Adrenal gland (tissue), 12 donors: ENCODE data around the gene RINL. TPM values are rescaled to one million over a fixed set of nuclear protein-coding genes. Genes with fewer than 3 reads are reported as not detected.
A peak's percentile ranks its signal among the peaks of the same experiment; 100 is the strongest.
"Not testable (repeated sequence)": the region's sequence is repeated elsewhere in the genome, so short reads cannot be mapped to it uniquely, and the experiment has no call there.

Experiments used
- DNase-seq, 7 donors: peaks; one replicate each; pipeline ENCODE4 v3.0.0-alpha.2; 2019 to 2020
- H3K27ac ChIP-seq, 5 donors: fragments of 200-600 bp; sonication (generic) in 4 of 5; 1 replicate in 3 of 5; 2 replicates in 2 of 5; pipeline versions ENCODE4 v1.5.1 to v1.8.0; 2016 to 2020; ENCODE audit warnings: mild to moderate bottlenecking in 1 of 5
- H3K27me3 ChIP-seq: fragments of 200-600 bp; 2 replicates; pipeline ENCODE4 v1.8.0; 2021
- H3K36me3 ChIP-seq, 2 donors: fragments of 200-600 bp; replicated peaks in 1 of 2; 1 replicate in 1 of 2; 2 replicates in 1 of 2; pipeline versions ENCODE4 v1.5.1 to v1.8.0; 2018 to 2022
- H3K4me1 ChIP-seq, 2 donors: fragments of 200-600 bp; replicated peaks in 1 of 2; 1 replicate in 1 of 2; 2 replicates in 1 of 2; pipeline versions ENCODE4 v1.5.1 to v1.8.0; 2018 to 2021
- H3K4me3 ChIP-seq, 4 donors: fragments of 200-600 bp; sonication (generic) in 3 of 4; one replicate each; pipeline ENCODE4 v1.5.1; 2016 to 2018
- H3K9me3 ChIP-seq, 3 donors: fragments of 200-600 bp; sonication (generic) in 1 of 3; replicated peaks in 1 of 3; 1 replicate in 2 of 3; 2 replicates in 1 of 3; pipeline versions ENCODE4 v1.5.1 to v1.8.0; 2016 to 2021
- POLR2A ChIP-seq, 2 donors: fragments of 450-650 bp; IDR thresholded peaks; one replicate each; pipeline ENCODE4 v1.6.1; 2017; ENCODE audit warnings: antibody characterized with exemption in 2 of 2, mild to moderate bottlenecking in 2 of 2, moderate library complexity in 1 of 2
- WGBS, 4 donors: extraction: QIAGEN DNeasy Blood & Tissue Kit in 2 of 4; methylation state at CpG; one replicate each; pipeline versions ENCODE4 v1.1.5 to v1.1.7; 2013 to 2017; 5-methylcytosine and 5-hydroxymethylcytosine counted together
- intact Hi-C, 2 donors: fragments of 100-400 bp; cut with DNase I; formaldehyde crosslinking; loops; one replicate each; pipeline versions ENCODE4 v1.14.1 to v1.15.0; 2022 to 2023
- polyA plus RNA-seq, 3 donors: library from polyadenylated mRNA; stranded (reverse); fragments of 200-250 nt in 2 of 3; fragments of 350-450 nt in 1 of 3; fragmentation: Illumina TruSeq in 1 of 3; extraction: RNeasy Lipid Tissue Mini Kit (QIAGEN cat#74804) in 1 of 3; gene quantifications; one replicate each; pipeline ENCODE4 v1.2.3, GENCODE V29; 2013 to 2014
- total RNA-seq, 9 donors: library from RNA; depleted of rRNA in 4 of 9; stranded (reverse); fragments of >200 nt in 4 of 9; fragments of 120-200 nt in 1 of 9; fragmentation: NEBNext Ultra II Directional in 1 of 9; extraction: Animal tissue kit (Norgen Biotek cat#: 25700) in 1 of 9; gene quantifications; one replicate each; pipeline versions ENCODE4 v1.1.0 to v1.2.4, GENCODE V29; 2013 to 2023
- TF ChIP-seq, protein P1 (sequence below), 6 experiments: fragments of 450-650 bp in 4 of 6; fragments of 200-600 bp in 2 of 6; sonication (generic) in 1 of 6; IDR thresholded peaks; 1 replicate in 5 of 6; 2 replicates in 1 of 6; pipeline versions ENCODE4 v1.5.1 to v1.8.0; 2016 to 2021; ENCODE audit warnings: antibody characterized with exemption in 6 of 6, mild to moderate bottlenecking in 2 of 6, moderate library complexity in 1 of 6
- donor health status: healthy with polysubstance abuse.
- donor health status: Bipolar disorder and iron deficiency.
- donor health status: DM: yes; HTN: yes; CAD: no.
- donor health status: DM: no; HTN: no; CAD: no.
- donor health status: DM: no; HTN: no; CAD: no.
- donor health status: DM: yes; HTN: yes; CAD: no.

RINL gene
- total and polyA plus RNA-seq, 12 donors = 0.54 to 24.1 (median 4.9) TPM

DNA sequence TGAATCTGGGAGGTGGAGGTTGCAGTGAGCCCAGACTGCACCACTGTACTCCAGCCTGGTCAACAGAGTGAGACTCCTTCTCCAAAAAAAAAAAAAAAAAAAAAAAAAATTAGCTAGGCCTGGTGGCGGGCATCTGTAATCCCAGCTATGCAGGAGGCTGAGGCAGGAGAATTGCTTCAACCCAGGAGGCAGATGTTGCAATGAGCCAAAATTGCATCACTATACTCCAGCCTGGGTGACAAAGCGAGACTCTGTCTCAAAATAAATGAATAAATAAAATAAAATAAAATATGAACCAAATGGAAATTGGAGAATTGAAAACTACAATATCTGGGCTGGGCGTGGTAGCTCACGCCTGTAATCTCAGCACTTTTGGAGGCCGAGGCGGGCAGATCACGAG, 48.9 kb downstream of the RINL start:
- H3K27me3 ChIP-seq, H3K9me3 ChIP-seq, intact Hi-C loops, H3K4me3 ChIP-seq: not testable (repeated sequence)
- DNase-seq = peak in 1 of 7 donors; percentile 46
- H3K4me1 ChIP-seq = peaks cover 24 to 35% of the 10 kb centered on the region in 2 donors
- WGBS, 4 donors = 91 to 92% (median 91%) methylated on average over 7 of the region's 7 CpGs
- H3K27ac ChIP-seq = peak overlapping the region in 3 of 5 donors; percentile 90 to 99 (median 98)
- H3K36me3 ChIP-seq = peaks cover 0 to 36% of the 10 kb centered on the region in 2 donors
- TF ChIP-seq, protein P1, sequence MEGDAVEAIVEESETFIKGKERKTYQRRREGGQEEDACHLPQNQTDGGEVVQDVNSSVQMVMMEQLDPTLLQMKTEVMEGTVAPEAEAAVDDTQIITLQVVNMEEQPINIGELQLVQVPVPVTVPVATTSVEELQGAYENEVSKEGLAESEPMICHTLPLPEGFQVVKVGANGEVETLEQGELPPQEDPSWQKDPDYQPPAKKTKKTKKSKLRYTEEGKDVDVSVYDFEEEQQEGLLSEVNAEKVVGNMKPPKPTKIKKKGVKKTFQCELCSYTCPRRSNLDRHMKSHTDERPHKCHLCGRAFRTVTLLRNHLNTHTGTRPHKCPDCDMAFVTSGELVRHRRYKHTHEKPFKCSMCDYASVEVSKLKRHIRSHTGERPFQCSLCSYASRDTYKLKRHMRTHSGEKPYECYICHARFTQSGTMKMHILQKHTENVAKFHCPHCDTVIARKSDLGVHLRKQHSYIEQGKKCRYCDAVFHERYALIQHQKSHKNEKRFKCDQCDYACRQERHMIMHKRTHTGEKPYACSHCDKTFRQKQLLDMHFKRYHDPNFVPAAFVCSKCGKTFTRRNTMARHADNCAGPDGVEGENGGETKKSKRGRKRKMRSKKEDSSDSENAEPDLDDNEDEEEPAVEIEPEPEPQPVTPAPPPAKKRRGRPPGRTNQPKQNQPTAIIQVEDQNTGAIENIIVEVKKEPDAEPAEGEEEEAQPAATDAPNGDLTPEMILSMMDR (IDR thresholded peaks at IDR 0.05) = peak in 1 of 6 experiments; percentile 18

DNA sequence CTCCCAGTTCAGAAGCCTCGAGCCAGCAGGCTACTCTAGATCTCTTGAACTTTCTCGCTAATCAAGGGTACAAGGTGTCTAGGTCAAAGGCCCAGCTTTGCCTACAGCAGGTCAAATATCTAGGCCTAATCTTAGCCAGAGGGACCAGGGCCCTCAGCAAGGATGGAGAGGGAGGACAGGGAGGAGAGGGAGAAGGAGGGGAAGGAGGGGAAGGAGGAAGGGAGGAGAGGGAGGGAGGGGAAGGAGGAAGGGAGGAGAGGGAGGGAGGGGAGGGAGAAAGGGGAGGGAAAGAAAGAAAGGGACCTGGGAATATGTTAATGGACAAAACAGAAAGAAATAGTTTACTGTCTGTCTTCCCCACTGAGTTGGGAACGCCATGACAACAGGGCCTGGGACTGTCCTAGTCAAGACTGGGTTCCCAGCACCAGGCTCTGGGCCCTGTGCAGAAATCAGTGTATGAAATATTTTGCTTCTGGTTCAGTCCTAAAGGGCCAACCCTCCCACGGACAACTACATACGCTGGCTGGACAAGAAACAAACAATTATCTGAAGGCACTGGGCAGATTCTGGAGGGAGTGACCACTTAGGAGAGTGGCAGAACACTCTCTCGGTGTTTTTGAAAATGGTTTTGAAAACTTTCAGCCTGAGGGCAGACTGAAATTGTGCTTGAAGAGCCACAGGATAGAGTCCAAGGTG, 51.1 kb downstream of the RINL start:
- no peak for DNase-seq
- Histone ChIP-seq H3K9me3 (no peaks in the 10 kb centered on the region), H3K4me1 (peaks cover 18 to 30% of the 10 kb centered on the region in 2 donors), H3K27ac (no peak overlapping the region), H3K4me3 (no peak overlapping the region), H3K36me3 (peaks cover 0 to 43% of the 10 kb centered on the region in 2 donors), H3K27me3 (no peaks in the 10 kb centered on the region)
- WGBS, 4 donors = 69 to 82% (median 81%) methylated on average over 6 of the region's 6 CpGs
- no peak for TF ChIP-seq POLR2A (IDR thresholded peaks at IDR 0.05)
- TF ChIP-seq, protein P1 (IDR thresholded peaks at IDR 0.05) = no peak
- intact Hi-C loops = no loop called here

DNA sequence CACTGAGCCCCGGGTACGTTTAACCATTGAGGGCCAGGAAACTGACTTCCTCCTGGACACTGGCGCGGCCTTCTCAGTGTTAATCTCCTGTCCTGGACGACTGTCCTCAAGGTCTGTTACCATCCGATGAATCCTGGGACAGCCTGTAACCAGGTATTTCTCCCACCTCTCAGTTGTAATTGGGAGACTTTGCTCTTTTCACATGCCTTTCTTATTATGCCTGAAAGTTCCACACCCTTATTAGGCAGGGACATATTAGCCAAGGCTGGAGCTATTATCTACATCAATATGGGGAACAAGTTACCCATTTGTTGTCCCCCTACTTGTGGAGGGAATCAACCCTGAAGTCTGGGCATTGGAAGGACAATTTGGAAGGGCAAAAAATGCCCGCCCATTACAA, 52.1 kb downstream of the RINL start:
- H3K27me3 ChIP-seq, intact Hi-C loops, DNase-seq, H3K9me3 ChIP-seq, H3K27ac ChIP-seq, H3K4me3 ChIP-seq: not testable (repeated sequence)
- WGBS, 4 donors = 80 to 89% (median 83%) methylated on average over 5 to 7 of the region's 7 CpGs
- Histone ChIP-seq H3K36me3 (peaks cover 0 to 43% of the 10 kb centered on the region in 2 donors), H3K4me1 (peaks cover 17 to 26% of the 10 kb centered on the region in 2 donors)

DNA sequence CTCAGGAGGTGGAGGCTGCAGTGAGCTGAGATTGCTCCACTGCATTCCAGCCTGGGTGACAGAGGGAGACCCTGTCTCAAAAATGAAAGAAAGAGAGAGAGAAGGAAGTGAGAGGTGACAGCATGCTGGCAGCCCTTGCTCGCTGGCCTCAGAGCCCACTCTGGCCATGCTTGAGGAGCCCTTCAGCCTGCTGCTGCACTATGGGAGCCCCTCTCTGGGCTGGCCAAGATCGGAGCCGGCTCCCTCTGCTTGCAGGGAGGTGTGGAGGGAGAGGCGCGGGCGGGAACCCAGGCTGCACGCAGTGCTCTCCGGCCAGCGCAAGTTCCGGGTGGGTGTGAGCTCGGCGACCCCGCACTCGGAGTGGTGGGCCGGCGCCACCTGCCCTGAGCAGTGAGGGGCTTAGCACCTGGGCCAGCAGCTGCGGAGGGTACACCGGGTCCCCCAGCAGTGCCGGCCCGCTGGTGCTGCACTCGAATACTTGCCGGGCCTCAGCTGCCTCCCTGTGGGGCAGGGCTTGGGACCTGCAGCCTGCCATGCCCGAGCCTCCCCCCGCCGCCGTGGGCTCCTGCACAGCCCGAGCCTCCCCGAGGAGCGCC, 56.7 kb downstream of the RINL start:
- H3K9me3 ChIP-seq, DNase-seq, H3K27me3 ChIP-seq, H3K27ac ChIP-seq, intact Hi-C loops, H3K4me1 ChIP-seq, H3K4me3 ChIP-seq: not testable (repeated sequence)
- WGBS, 4 donors = 94 to 98% (median 97%) methylated on average over 14 to 29 of the region's 29 CpGs
- H3K36me3 ChIP-seq = peaks cover 0 to 28% of the 10 kb centered on the region in 2 donors

DNA sequence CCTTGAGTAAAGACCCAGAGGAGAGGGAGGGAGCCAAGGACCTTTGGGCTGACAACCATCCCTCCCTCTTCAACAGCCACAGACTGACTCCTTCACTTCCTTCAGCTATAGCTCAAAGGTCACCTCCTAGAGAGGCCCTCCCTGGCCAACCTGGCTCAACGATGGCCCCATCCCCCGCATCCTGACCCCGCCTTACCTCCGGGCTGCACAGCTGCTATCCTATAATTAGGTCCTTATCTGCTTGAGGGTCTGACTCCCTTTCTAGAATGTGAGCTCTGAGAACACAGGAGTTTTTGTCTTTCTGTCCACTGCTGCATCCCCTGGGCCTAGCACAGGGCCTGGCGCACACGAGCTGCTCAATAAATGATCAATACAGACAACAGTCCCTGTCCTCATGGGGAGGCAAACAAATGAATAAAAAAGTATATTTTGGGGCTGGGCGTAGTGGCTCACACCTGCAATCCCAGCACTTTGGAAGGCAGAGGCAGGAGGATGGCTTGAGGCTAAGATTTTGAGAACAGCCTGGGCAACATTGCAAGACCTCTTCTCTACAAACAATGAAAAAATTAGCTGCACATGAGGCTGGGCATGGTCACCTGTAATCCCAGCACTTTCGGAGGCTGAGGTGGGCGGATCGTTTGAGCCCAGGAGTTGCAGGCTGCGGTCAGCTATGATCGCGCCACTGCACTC, 58.7 kb downstream of the RINL start:
- TF ChIP-seq POLR2A (IDR thresholded peaks at IDR 0.05) = no peak
- TF ChIP-seq, protein P1 (IDR thresholded peaks at IDR 0.05) = no peak

More for the DNA sequence above, 58.7 kb downstream of the RINL start:
- 75 to 82% (median 77%) methylated on average over 13 of the region's 13 CpGs for WGBS, 4 donors
- DNase-seq = peak in 1 of 7 donors; percentile 36
- no peaks in the 10 kb centered on the region for H3K27me3 ChIP-seq
- H3K4me3 ChIP-seq = no peak overlapping the region
- peaks cover 5 to 7% of the 10 kb centered on the region in 2 donors for H3K4me1 ChIP-seq
- H3K27ac ChIP-seq = no peak overlapping the region
- no peaks in the 10 kb centered on the region for H3K9me3 ChIP-seq
- intact Hi-C loops = no loop called here
- H3K36me3 ChIP-seq = peaks cover 0 to 41% of the 10 kb centered on the region in 2 donors
